Neuron (in vitro differentiated cells): ENCODE data around the gene PRTFDC1.
"Not testable (repeated sequence)": the region's sequence is repeated elsewhere in the genome, so short reads cannot be mapped to it uniquely, and the experiment has no call there.

Source experiments
- H2AFZ ChIP-seq: one replicate; pipeline ENCODE4 v1.6.1; 2013; ENCODE audit warnings: low read depth, mild to moderate bottlenecking, inconsistent platforms, low read length, moderate library complexity
- H3K27me3 ChIP-seq: one replicate; pipeline ENCODE4 v1.6.1; 2013; ENCODE audit warnings: low read length; ENCODE audit not compliant: insufficient read depth
- H3K36me3 ChIP-seq: one replicate; pipeline ENCODE4 v1.6.1; 2013; ENCODE audit warnings: low read length; ENCODE audit not compliant: insufficient read depth
- H3K4me1 ChIP-seq: one replicate; pipeline ENCODE4 v1.6.1; 2013; ENCODE audit warnings: low read length; ENCODE audit not compliant: insufficient read depth
- H3K4me3 ChIP-seq: 2 replicates; pipeline ENCODE4 v1.5.1; 2013; ENCODE audit warnings: mild to moderate bottlenecking, low read length, moderate library complexity
- H3K9me3 ChIP-seq: one replicate; pipeline ENCODE4 v1.6.1; 2013; ENCODE audit warnings: low read length

PRTFDC1 gene

GRCh38 chr10:24958721-24959381, 6.4 kb upstream of the PRTFDC1 start:
- Histone ChIP-seq H3K4me3 (no peak overlapping the region), H3K36me3 (no peaks in the 10 kb centered on the region), H3K9me3 (no peaks in the 10 kb centered on the region), H3K27me3 (no peaks in the 10 kb centered on the region), H3K4me1 (peaks cover 27% of the 10 kb centered on the region), H2AFZ (peak overlapping the region; percentile 43)

GRCh38 chr10:24958091-24958720, 5.8 kb upstream of the PRTFDC1 start:
- Histone ChIP-seq H3K27me3 (no peaks in the 10 kb centered on the region), H3K36me3 (no peaks in the 10 kb centered on the region), H3K4me3 (no peak overlapping the region), H2AFZ (peak overlapping the region; percentile 43), H3K9me3 (no peaks in the 10 kb centered on the region), H3K4me1 (peaks cover 30% of the 10 kb centered on the region)

- not testable (repeated sequence) for H3K4me3 ChIP-seq, H3K36me3 ChIP-seq, H3K9me3 ChIP-seq, H3K27me3 ChIP-seq
- Histone ChIP-seq H3K4me1 (peaks cover 34% of the 10 kb centered on the region), H2AFZ (peak overlapping the region; percentile 43)
These were observed 5.2 kb upstream of the PRTFDC1 start for GRCh38 chr10:24957624-24958051.

- H3K9me3 ChIP-seq, result no peaks in the 10 kb centered on the region
- H3K27me3 ChIP-seq, result no peaks in the 10 kb centered on the region
- H2AFZ ChIP-seq, result no peak overlapping the region
- H3K36me3 ChIP-seq, result no peaks in the 10 kb centered on the region
- H3K4me3 ChIP-seq, result peak overlapping the region; percentile 89
- peaks cover 43% of the 10 kb centered on the region for H3K4me1 ChIP-seq
These were observed 1.3 kb upstream of the PRTFDC1 start for GRCh38 chr10:24953675-24954074.

- H2AFZ ChIP-seq, result peak overlapping the region; percentile 30
- no peaks in the 10 kb centered on the region for H3K36me3 ChIP-seq
- H3K27me3 ChIP-seq, result no peaks in the 10 kb centered on the region
- peak overlapping the region; percentile 89 for H3K4me3 ChIP-seq
- H3K9me3 ChIP-seq, result no peaks in the 10 kb centered on the region
- H3K4me1 ChIP-seq, result peaks cover 36% of the 10 kb centered on the region
These were observed 570 bp upstream of the PRTFDC1 start for GRCh38 chr10:24952707-24953645.

- Histone ChIP-seq H3K4me3 (peak overlapping the region; percentile 89), H2AFZ (peak overlapping the region; percentile 59)
These were observed 934 bp downstream of the PRTFDC1 start for GRCh38 chr10:24951201-24952142.

GRCh38 chr10:24950439-24950838, 2.0 kb downstream of the PRTFDC1 start:
- peaks cover 32% of the 10 kb centered on the region for H3K4me1 ChIP-seq
- no peaks in the 10 kb centered on the region for H3K36me3 ChIP-seq
- peak overlapping the region; percentile 89 for H3K4me3 ChIP-seq
- H2AFZ ChIP-seq, result no peak overlapping the region
- H3K9me3 ChIP-seq, result no peaks in the 10 kb centered on the region
- H3K27me3 ChIP-seq, result no peaks in the 10 kb centered on the region

More at GRCh38 chr10:24951201-24952142, 934 bp downstream of the PRTFDC1 start:
- no peaks in the 10 kb centered on the region for H3K9me3 ChIP-seq
- no peaks in the 10 kb centered on the region for H3K27me3 ChIP-seq
- peaks cover 32% of the 10 kb centered on the region for H3K4me1 ChIP-seq
- H3K36me3 ChIP-seq, result no peaks in the 10 kb centered on the region

GRCh38 chr10:24949616-24950015, 2.8 kb downstream of the PRTFDC1 start:
- Histone ChIP-seq H2AFZ (no peak overlapping the region), H3K27me3 (no peaks in the 10 kb centered on the region), H3K4me3 (no peak overlapping the region), H3K9me3 (no peaks in the 10 kb centered on the region), H3K36me3 (no peaks in the 10 kb centered on the region), H3K4me1 (peaks cover 32% of the 10 kb centered on the region)

GRCh38 chr10:24947304-24948097, 4.9 kb downstream of the PRTFDC1 start:
- Histone ChIP-seq H3K4me1 (peaks cover 30% of the 10 kb centered on the region), H3K27me3 (no peaks in the 10 kb centered on the region), H3K36me3 (no peaks in the 10 kb centered on the region), H2AFZ (no peak overlapping the region), H3K9me3 (no peaks in the 10 kb centered on the region), H3K4me3 (no peak overlapping the region)

GRCh38 chr10:24944512-24945255, 7.7 kb downstream of the PRTFDC1 start:
- no peak overlapping the region for H3K4me3 ChIP-seq
- H3K27me3 ChIP-seq, result no peaks in the 10 kb centered on the region
- H2AFZ ChIP-seq, result no peak overlapping the region
- no peaks in the 10 kb centered on the region for H3K9me3 ChIP-seq
- no peaks in the 10 kb centered on the region for H3K36me3 ChIP-seq
- H3K4me1 ChIP-seq, result peaks cover 9% of the 10 kb centered on the region

- Histone ChIP-seq H2AFZ (no peak overlapping the region), H3K4me3 (no peak overlapping the region), H3K36me3 (peaks cover 21% of the 10 kb centered on the region), H3K9me3 (no peaks in the 10 kb centered on the region), H3K27me3 (no peaks in the 10 kb centered on the region), H3K4me1 (peaks cover 5% of the 10 kb centered on the region)
These were observed 13.9 kb downstream of the PRTFDC1 start for GRCh38 chr10:24938525-24938924.
